Sigmoid colon (tissue), 7 donors: Measurements from ENCODE around the gene IFT43. TPM values are rescaled to one million over a fixed set of nuclear protein-coding genes. Genes with fewer than 3 reads are reported as not detected.

Source experiments
- DNase-seq: peaks from one replicate; pipeline ENCODE4 v3.0.0-alpha.2; 2019
- H3K27ac ChIP-seq, 4 donors: fragments of 200-600 bp; sonication (generic); one replicate each; pipeline ENCODE4 v1.5.1; 2016 to 2019; ENCODE audit warnings: mild to moderate bottlenecking in 1 of 4
- H3K27me3 ChIP-seq, 3 donors: fragments of 200-600 bp; sonication (generic); one replicate each; pipeline ENCODE4 v1.5.1; 2019; ENCODE audit warnings: mild to moderate bottlenecking in 1 of 3
- H3K36me3 ChIP-seq, 4 donors: fragments of 200-600 bp; sonication (generic); one replicate each; pipeline ENCODE4 v1.5.1; 2016 to 2019
- H3K4me1 ChIP-seq, 4 donors: fragments of 200-600 bp; sonication (generic); one replicate each; pipeline ENCODE4 v1.5.1; 2017 to 2019
- H3K4me3 ChIP-seq, 4 donors: fragments of 200-600 bp; sonication (generic); one replicate each; pipeline ENCODE4 v1.5.1; 2017 to 2019; ENCODE audit warnings: mild to moderate bottlenecking in 2 of 4, moderate library complexity in 1 of 4
- H3K9me3 ChIP-seq, 4 donors: fragments of 200-600 bp in 3 of 4; sonication (generic) in 3 of 4; one replicate each; pipeline versions ENCODE4 v1.5.1 to v1.6.1; 2013 to 2019
- CTCF ChIP-seq, 4 experiments: fragments of 450-650 bp in 3 of 4; fragments of 200-600 bp in 1 of 4; IDR thresholded peaks; one replicate each; pipeline ENCODE4 v1.5.1; 2016 to 2019; ENCODE audit warnings: antibody characterized with exemption in 4 of 4, mild to moderate bottlenecking in 3 of 4, moderate library complexity in 2 of 4
- EP300 ChIP-seq, 4 donors: sonication (generic); formaldehyde crosslinking; IDR thresholded peaks; one replicate each; pipeline ENCODE4 v1.6.1; 2017; ENCODE audit warnings: antibody characterized with exemption in 4 of 4
- POLR2A ChIP-seq, 2 donors: fragments of 450-650 bp; IDR thresholded peaks; one replicate each; pipeline ENCODE4 v1.6.1; 2016; ENCODE audit warnings: antibody characterized with exemption in 2 of 2, mild to moderate bottlenecking in 2 of 2, moderate library complexity in 2 of 2
- POLR2AphosphoS5 ChIP-seq, 4 donors: sonication (generic); formaldehyde crosslinking; IDR thresholded peaks; one replicate each; pipeline ENCODE4 v1.6.1; 2017; ENCODE audit warnings: antibody characterized with exemption in 4 of 4
- WGBS, 2 donors: extraction: QIAGEN DNeasy Blood & Tissue Kit; methylation state at CpG; one replicate each; pipeline ENCODE4 v1.1.7; 2013; 5-methylcytosine and 5-hydroxymethylcytosine counted together
- intact Hi-C: fragments of 100-400 bp; cut with DNase I; formaldehyde crosslinking; loops from one replicate; pipeline ENCODE4 v1.15.1; 2023
- polyA plus RNA-seq, 3 donors: library from polyadenylated mRNA; stranded (reverse); fragments of 200-250 nt; gene quantifications; one replicate each; pipeline ENCODE4 v1.2.3, GENCODE V29; 2013
- total RNA-seq, 4 donors: library from RNA; depleted of rRNA; stranded (reverse); fragments of >200 nt; gene quantifications; one replicate each; pipeline ENCODE4 v1.1.0, GENCODE V29; 2016
- donor health status: healthy with polysubstance abuse.
- donor health status: Bipolar disorder and iron deficiency.
- donor health status: healthy.

IFT43 gene
- total and polyA plus RNA-seq, 7 donors: 31.4 to 63.7 (median 42.8) TPM

GRCh38 chr14:76088326-76088725 lies 102.8 kb downstream of the IFT43 start:
- peak overlapping the region in 1 of 4 donors; percentile 14 for H3K27ac ChIP-seq
- no peak overlapping the region for H3K4me3 ChIP-seq
- TF ChIP-seq CTCF (IDR thresholded peaks at IDR 0.05) (no peak), EP300 (IDR thresholded peaks at IDR 0.05) (no peak), POLR2A (IDR thresholded peaks at IDR 0.05) (no peak), POLR2AphosphoS5 (IDR thresholded peaks at IDR 0.05) (no peak)
- peaks cover 0 to 21% (median 9%) of the 10 kb centered on the region in 4 donors for H3K36me3 ChIP-seq
- WGBS, 2 donors: 68 to 70% methylated on average over 8 of the region's 8 CpGs
- no peaks in the 10 kb centered on the region for H3K27me3 ChIP-seq
- no peaks in the 10 kb centered on the region for H3K4me1 ChIP-seq
- intact Hi-C loops: no loop called here
- no peak for DNase-seq
- no peaks in the 10 kb centered on the region for H3K9me3 ChIP-seq

DNA sequence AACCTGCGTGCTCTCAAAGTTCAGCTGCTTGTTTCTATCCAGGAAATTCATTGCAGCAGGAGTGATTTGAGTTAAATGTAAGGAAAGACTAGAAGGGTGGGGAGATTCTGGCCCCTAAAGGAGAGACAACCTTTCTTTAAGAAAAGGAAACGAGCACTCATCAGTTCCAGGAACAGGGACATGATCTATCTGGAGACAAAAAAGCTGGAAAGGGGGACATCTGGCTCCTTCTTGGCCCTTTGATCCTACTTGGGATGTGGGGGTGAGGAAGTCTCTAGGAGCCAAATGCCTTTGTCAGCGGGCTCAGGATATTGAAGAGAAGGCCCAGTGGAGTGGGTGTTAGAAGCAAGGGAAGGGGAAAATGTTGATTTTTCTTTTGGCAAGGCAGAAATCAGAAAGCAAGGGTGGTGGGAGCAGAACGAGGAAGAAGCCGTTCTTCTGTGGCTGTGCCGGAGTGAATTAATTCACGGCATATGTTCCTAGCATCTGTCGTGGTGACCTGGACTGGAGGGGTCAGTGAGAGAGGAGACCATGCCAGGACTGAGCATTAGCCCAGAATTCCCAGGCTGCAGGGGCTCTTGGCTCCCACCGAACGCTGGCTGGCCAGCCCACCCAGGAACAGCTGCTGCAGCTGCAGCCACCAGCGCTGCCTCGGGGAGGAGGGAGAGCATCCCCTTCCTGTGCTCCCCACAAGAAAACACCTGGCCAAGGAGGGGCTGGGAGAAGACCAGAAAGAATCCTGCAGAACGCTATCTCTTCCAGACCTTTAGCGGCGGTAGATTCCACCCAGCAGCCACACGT lies 103.4 kb downstream of the IFT43 start:
- H3K4me3 ChIP-seq: no peak overlapping the region
- no peak for TF ChIP-seq EP300 (IDR thresholded peaks at IDR 0.05)
- TF ChIP-seq POLR2AphosphoS5 (IDR thresholded peaks at IDR 0.05): no peak
- no peak for TF ChIP-seq CTCF (IDR thresholded peaks at IDR 0.05)
- TF ChIP-seq POLR2A (IDR thresholded peaks at IDR 0.05): no peak
- 65 to 75% methylated on average over 16 of the region's 16 CpGs for WGBS, 2 donors
- H3K36me3 ChIP-seq: peaks cover 0 to 15% (median 3%) of the 10 kb centered on the region in 4 donors
- H3K9me3 ChIP-seq: no peaks in the 10 kb centered on the region
- DNase-seq: no peak
- H3K27ac ChIP-seq: peak overlapping the region in 2 of 4 donors; percentile 14 to 18
- intact Hi-C loops: no loop called here
- no peaks in the 10 kb centered on the region for H3K4me1 ChIP-seq
- no peaks in the 10 kb centered on the region for H3K27me3 ChIP-seq

- Histone ChIP-seq H3K4me3 (no peak overlapping the region), H3K4me1 (no peaks in the 10 kb centered on the region), H3K36me3 (peaks cover 0 to 10% (median 0%) of the 10 kb centered on the region in 4 donors), H3K9me3 (no peaks in the 10 kb centered on the region), H3K27ac (no peak overlapping the region), H3K27me3 (no peaks in the 10 kb centered on the region)
- DNase-seq: no peak
- no peak for TF ChIP-seq POLR2A (IDR thresholded peaks at IDR 0.05)
- TF ChIP-seq EP300 (IDR thresholded peaks at IDR 0.05): no peak
- no peak for TF ChIP-seq POLR2AphosphoS5 (IDR thresholded peaks at IDR 0.05)
- TF ChIP-seq CTCF (IDR thresholded peaks at IDR 0.05): no peak
- intact Hi-C loops: no loop called here
- 70 to 72% methylated on average over 6 of the region's 6 CpGs for WGBS, 2 donors
Measured at GRCh38 chr14:76089575-76089974, 104.0 kb downstream of the IFT43 start.

DNA sequence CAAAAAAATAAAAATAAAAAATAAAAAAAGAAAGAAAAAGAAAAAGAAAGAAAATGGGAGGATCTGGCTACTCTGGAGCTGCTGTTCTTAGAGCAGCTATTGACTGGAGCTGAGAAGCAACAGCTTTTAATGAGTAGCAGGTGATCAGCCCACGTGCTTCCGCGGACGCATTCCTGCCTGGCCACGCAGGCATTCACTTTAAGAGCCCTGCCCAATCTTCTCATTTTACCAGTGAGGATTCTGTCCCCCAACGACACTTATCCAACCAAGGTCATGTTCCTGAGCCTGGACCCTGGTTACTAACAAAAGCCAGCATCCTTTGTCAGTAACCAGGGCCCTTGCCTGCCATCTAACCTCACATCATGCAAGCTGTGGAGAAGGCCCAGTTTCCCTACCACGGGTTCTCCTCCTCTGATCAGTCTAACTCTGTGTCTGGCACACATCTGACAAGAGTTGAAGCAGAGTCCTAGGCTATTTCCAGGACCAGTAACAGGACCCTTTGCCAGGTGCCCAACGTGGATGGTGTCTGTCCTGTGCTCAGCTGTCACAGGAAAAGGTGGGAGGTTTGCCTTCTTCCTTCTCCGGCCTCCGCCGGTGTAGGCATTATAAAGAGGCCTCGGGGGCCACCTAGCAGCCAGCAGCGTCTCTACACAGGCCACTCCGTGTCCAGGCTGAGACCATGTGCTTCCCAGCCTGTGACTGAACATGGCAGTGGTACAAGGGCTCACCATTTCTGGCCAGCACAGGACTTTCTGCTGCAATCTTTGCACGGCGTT lies 105.2 kb downstream of the IFT43 start:
- no peaks in the 10 kb centered on the region for H3K27me3 ChIP-seq
- no peak for TF ChIP-seq EP300 (IDR thresholded peaks at IDR 0.05)
- TF ChIP-seq POLR2A (IDR thresholded peaks at IDR 0.05): no peak
- no peak for TF ChIP-seq CTCF (IDR thresholded peaks at IDR 0.05)
- no peak for TF ChIP-seq POLR2AphosphoS5 (IDR thresholded peaks at IDR 0.05)
- no peaks in the 10 kb centered on the region for H3K4me1 ChIP-seq
- 68 to 72% methylated on average over 16 of the region's 16 CpGs for whole genome bisulfite sequencing, 2 donors
- H3K27ac ChIP-seq: no peak overlapping the region
- DNase-seq: peak; percentile 78
- H3K4me3 ChIP-seq: no peak overlapping the region
- no peaks in the 10 kb centered on the region for H3K36me3 ChIP-seq
- intact Hi-C loops: no loop called here
- H3K9me3 ChIP-seq: no peaks in the 10 kb centered on the region
